GM12878 (cell line): ENCODE results near the gene GLMP. TPM values are rescaled to one million over a fixed set of nuclear protein-coding genes. Genes with fewer than 3 reads are reported as not detected.

Source experiments
- BRCA1 ChIP-seq: IDR thresholded peaks from 2 replicates; pipeline ENCODE4 v1.6.1; 2011; ENCODE audit warnings: low read depth, low read length, improper control_type of control experiment
- DPF2 ChIP-seq: fragments of 450-650 bp; IDR thresholded peaks from 2 replicates; pipeline ENCODE4 v1.6.1; 2017; ENCODE audit warnings: mild to moderate bottlenecking
- EED ChIP-seq: sonication (generic); IDR thresholded peaks from 2 replicates; pipeline ENCODE4 v1.6.1; 2016; ENCODE audit warnings: antibody characterized with exemption, low read depth
- FOS ChIP-seq: IDR thresholded peaks from 3 replicates; pipeline ENCODE4 v1.6.1; 2011; ENCODE audit warnings: borderline replicate concordance; ENCODE audit not compliant: insufficient read length; ENCODE audit errors: extremely low read depth
- IKZF2 ChIP-seq, 2 experiments: fragments of 450-650 bp; IDR thresholded peaks; 2 replicates each; pipeline ENCODE4 v1.6.1; 2017; ENCODE audit warnings: mild to moderate bottlenecking in 2 of 2, moderate library complexity in 2 of 2
- NFYA ChIP-seq: IDR thresholded peaks from 2 replicates; pipeline ENCODE4 v1.6.1; 2011; ENCODE audit warnings: low read depth, mild to moderate bottlenecking, low read length, improper control_type of control experiment, borderline replicate concordance
- NR2F1 ChIP-seq: fragments of 450-650 bp; conservative IDR thresholded peaks from 2 replicates; pipeline ENCODE4 v1.6.1; 2017; ENCODE audit warnings: mild to moderate bottlenecking
- POLR2A ChIP-seq: IDR thresholded peaks from 2 replicates; pipeline ENCODE4 v1.6.1; 2011; ENCODE audit warnings: low read depth, mild to moderate bottlenecking, low read length
- POU2F2 ChIP-seq: IDR thresholded peaks from 3 replicates; pipeline ENCODE4 v1.6.1; 2011; ENCODE audit warnings: low read depth, mild to moderate bottlenecking, low read length, borderline replicate concordance
- PRDM15 ChIP-seq: fragments of 450-650 bp; formaldehyde crosslinking; IDR thresholded peaks from 2 replicates; pipeline ENCODE4 v1.4.0; 2020; ENCODE audit warnings: mild to moderate bottlenecking, moderate library complexity
- RAD51 ChIP-seq: fragments of 450-650 bp; IDR thresholded peaks from 2 replicates; pipeline ENCODE4 v1.6.1; 2016; ENCODE audit warnings: moderate library complexity, mild to moderate bottlenecking, inconsistent platforms
- RCOR1 ChIP-seq: conservative IDR thresholded peaks from 2 replicates; pipeline ENCODE4 v1.6.1; 2012; ENCODE audit warnings: low read depth, low read length, improper control_type of control experiment
- SMAD1 ChIP-seq: fragments of 450-650 bp; IDR thresholded peaks from 2 replicates; pipeline ENCODE4 v1.6.1; 2018; ENCODE audit warnings: mild to moderate bottlenecking, low read depth; ENCODE audit not compliant: partially characterized antibody
- SMAD5 ChIP-seq: IDR thresholded peaks from 2 replicates; pipeline ENCODE4 v1.6.1; 2016; ENCODE audit warnings: antibody characterized with exemption, low read depth
- STAT1 ChIP-seq: fragments of 450-650 bp; conservative IDR thresholded peaks from 2 replicates; pipeline ENCODE4 v1.6.1; 2014; ENCODE audit warnings: antibody characterized with exemption, mild to moderate bottlenecking
- TAF1 ChIP-seq: IDR thresholded peaks from 2 replicates; pipeline ENCODE4 v1.6.1; 2011; ENCODE audit warnings: mild to moderate bottlenecking, low read depth, low read length, borderline replicate concordance
- TCF7 ChIP-seq: IDR thresholded peaks from 2 replicates; pipeline ENCODE4 v1.6.1; 2014; ENCODE audit warnings: antibody characterized with exemption, borderline replicate concordance
- ZBTB40 ChIP-seq: fragments of 450-650 bp; IDR thresholded peaks from 2 replicates; pipeline ENCODE4 v1.6.1; 2016; ENCODE audit warnings: mild to moderate bottlenecking, moderate library complexity, borderline replicate concordance
- ZNF622 ChIP-seq: fragments of 450-650 bp; IDR thresholded peaks from 2 replicates; pipeline ENCODE4 v1.6.1; 2017; ENCODE audit warnings: mild to moderate bottlenecking, inconsistent platforms
- ZNF687 ChIP-seq: fragments of 450-650 bp; IDR thresholded peaks from 2 replicates; pipeline ENCODE4 v1.6.1; 2017; ENCODE audit warnings: mild to moderate bottlenecking, moderate library complexity
- polyA plus RNA-seq, 11 experiments: library from polyadenylated mRNA; depleted of rRNA in 4 of 11; unstranded in 6 of 11; stranded (reverse) in 5 of 11; fragments of >200 nt; fragmentation: Nextera tagmentation in 4 of 11; fragmentation: Illumina TruSeq in 1 of 11; extraction: Ambion mirVana in 4 of 11; extraction: Trizol in 1 of 11; gene quantifications; 1 replicate in 1 of 11; 2 replicates in 10 of 11; pipeline versions ENCODE4 v1.2.1 to v1.2.3, GENCODE V29; 2011 to 2016; ENCODE audit warnings: inconsistent platforms in 2 of 11, missing spikeins in 2 of 11, low read depth in 1 of 11
- total RNA-seq, 4 experiments: library from RNA; depleted of rRNA in 3 of 4; stranded (reverse); fragments of >200 nt in 3 of 4; fragmentation: Illumina TruSeq in 1 of 4; extraction: Trizol in 1 of 4; gene quantifications; 2 replicates each; pipeline versions ENCODE4 v1.2.1 to v1.2.3, GENCODE V29; 2013 to 2021

GLMP gene
- total and polyA plus RNA-seq, 10 of the 15 experiments (the other 5 are each of a cell fraction or from before 2014, with no cell fraction given): 4.4 to 30.0 (median 19.5) TPM

- TF ChIP-seq NFYA: no peak
- peak; percentile 99 for TF ChIP-seq RAD51
- TF ChIP-seq POU2F2: no peak
- no peak for TF ChIP-seq DPF2
- TF ChIP-seq ZNF622: no peak
- no peak for TF ChIP-seq TCF7
- TF ChIP-seq BRCA1: no peak
- TF ChIP-seq ZNF687: peak; percentile 47
- peak; percentile 65 for TF ChIP-seq POLR2A
- TF ChIP-seq ZBTB40: peak; percentile 39; the same call in 1 of the 2 replicates
- peak; percentile 20; the same call in 1 of the 2 replicates for TF ChIP-seq TAF1
- no peak for TF ChIP-seq SMAD5
- 0 out of 2 replicates have a peak, but pooled peaks have one; percentile 36 for TF ChIP-seq NR2F1
- peak; percentile 15 for TF ChIP-seq FOS
- TF ChIP-seq STAT1: no peak
- no peak for TF ChIP-seq IKZF2 (IDR thresholded peaks at IDR 0.05)
- TF ChIP-seq EED: no peak
- TF ChIP-seq RCOR1: no peak
- no peak for TF ChIP-seq PRDM15 (CRISPR knock-in tag)
- no peak for TF ChIP-seq SMAD1
Measured at GRCh38 chr1:156295391-156295947, at the start of gene GLMP (continued).
